Effector memory CD4-positive, alpha-beta T cell (primary cell): Measurements from ENCODE around the gene TSSK6.

Experiments
- DNase-seq, 3 donors: peaks; one replicate each; pipeline ENCODE4 v3.0.0-alpha.2; 2020
- H3K27ac ChIP-seq: 2 replicates; pipeline ENCODE4 v1.7.0; 2013; ENCODE audit warnings: mild to moderate bottlenecking, low read length, moderate library complexity; ENCODE audit not compliant: insufficient read depth, poor library complexity, severe bottlenecking
- H3K27me3 ChIP-seq: replicated peaks from 2 replicates; pipeline ENCODE4 v1.7.0; 2013; ENCODE audit warnings: mild to moderate bottlenecking, low read length; ENCODE audit not compliant: insufficient read depth, control insufficient read depth, poor library complexity, severe bottlenecking
- H3K36me3 ChIP-seq: 2 replicates; pipeline ENCODE4 v1.7.0; 2013; ENCODE audit warnings: mild to moderate bottlenecking, low read length, moderate library complexity; ENCODE audit not compliant: control insufficient read depth, insufficient read depth
- H3K4me1 ChIP-seq: 2 replicates; pipeline ENCODE4 v1.7.0; 2013; ENCODE audit warnings: low read length, mild to moderate bottlenecking; ENCODE audit not compliant: control insufficient read depth, insufficient read depth, poor library complexity, severe bottlenecking
- H3K4me3 ChIP-seq: 2 replicates; pipeline ENCODE4 v1.7.0; 2013; ENCODE audit warnings: low read length, low read depth, mild to moderate bottlenecking; ENCODE audit not compliant: insufficient read depth, poor library complexity, severe bottlenecking
- H3K9me3 ChIP-seq: 2 replicates; pipeline ENCODE4 v1.7.0; 2013; ENCODE audit warnings: mild to moderate bottlenecking, low read length, moderate library complexity; ENCODE audit not compliant: control insufficient read depth

TSSK6 gene

DNA sequence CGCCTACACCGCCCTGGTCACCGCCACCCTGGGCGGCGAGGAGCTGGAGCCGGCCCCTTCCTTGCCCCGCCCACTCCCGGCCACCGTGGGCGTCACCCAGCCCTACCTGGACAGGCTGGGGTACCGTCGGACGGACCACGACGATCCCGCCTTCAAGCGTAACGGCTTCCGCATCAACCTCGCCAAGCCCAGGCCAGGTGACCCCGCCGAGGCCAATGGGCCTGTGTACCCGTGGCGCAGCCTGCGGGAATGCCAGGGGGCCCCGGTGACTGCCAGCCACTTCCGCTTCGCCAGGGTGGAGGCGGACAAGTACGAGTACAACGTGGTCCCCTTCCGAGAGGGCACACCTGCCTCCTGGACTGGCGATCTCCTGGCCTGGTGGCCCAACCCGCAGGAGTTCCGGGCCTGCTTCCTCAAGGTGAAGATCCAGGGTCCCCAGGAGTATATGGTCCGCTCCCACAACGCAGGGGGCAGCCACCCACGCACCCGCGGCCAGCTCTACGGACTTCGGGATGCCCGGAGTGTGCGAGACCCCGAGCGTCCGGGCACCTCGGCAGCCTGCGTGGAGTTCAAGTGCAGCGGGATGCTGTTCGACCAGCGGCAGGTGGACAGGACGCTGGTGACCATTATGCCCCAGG, 29.7 kb upstream of the TSSK6 start:
- no peaks in the 10 kb centered on the region for H3K9me3 ChIP-seq
- DNase-seq: no peak

GRCh38 chr19:19544257-19544953, 29.1 kb upstream of the TSSK6 start:
- Histone ChIP-seq H3K36me3 (no peaks in the 10 kb centered on the region), H3K4me3 (no peak overlapping the region), H3K27ac (no peak overlapping the region), H3K4me1 (peaks cover 14% of the 10 kb centered on the region), H3K27me3 (no peaks in the 10 kb centered on the region), H3K9me3 (no peaks in the 10 kb centered on the region)
- DNase-seq: no peak

More for the DNA sequence above, 29.7 kb upstream of the TSSK6 start:
- H3K4me3 ChIP-seq: no peak overlapping the region
- no peaks in the 10 kb centered on the region for H3K36me3 ChIP-seq
- peaks cover 14% of the 10 kb centered on the region for H3K4me1 ChIP-seq
- no peaks in the 10 kb centered on the region for H3K27me3 ChIP-seq
- no peak overlapping the region for H3K27ac ChIP-seq

DNA sequence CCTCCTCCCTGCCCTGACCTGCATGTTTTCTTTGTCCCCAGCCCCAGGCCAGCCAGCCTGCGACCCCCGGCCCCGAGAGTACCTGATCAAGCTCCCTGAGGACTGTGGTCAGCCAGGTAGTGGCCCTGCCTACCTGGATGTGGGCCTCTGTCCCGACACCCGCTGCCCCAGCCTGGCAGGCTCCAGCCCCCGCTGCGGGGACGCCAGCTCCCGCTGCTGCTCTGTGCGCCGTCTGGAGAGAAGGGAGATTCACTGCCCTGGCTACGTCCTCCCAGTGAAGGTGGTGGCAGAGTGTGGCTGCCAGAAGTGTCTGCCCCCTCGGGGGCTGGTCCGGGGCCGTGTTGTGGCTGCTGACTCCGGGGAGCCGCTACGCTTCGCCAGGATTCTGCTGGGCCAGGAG, 28.3 kb upstream of the TSSK6 start:
- Histone ChIP-seq H3K4me1 (peaks cover 15% of the 10 kb centered on the region), H3K36me3 (no peaks in the 10 kb centered on the region), H3K4me3 (no peak overlapping the region), H3K27ac (no peak overlapping the region), H3K27me3 (no peaks in the 10 kb centered on the region), H3K9me3 (no peaks in the 10 kb centered on the region)
- no peak for DNase-seq

DNA sequence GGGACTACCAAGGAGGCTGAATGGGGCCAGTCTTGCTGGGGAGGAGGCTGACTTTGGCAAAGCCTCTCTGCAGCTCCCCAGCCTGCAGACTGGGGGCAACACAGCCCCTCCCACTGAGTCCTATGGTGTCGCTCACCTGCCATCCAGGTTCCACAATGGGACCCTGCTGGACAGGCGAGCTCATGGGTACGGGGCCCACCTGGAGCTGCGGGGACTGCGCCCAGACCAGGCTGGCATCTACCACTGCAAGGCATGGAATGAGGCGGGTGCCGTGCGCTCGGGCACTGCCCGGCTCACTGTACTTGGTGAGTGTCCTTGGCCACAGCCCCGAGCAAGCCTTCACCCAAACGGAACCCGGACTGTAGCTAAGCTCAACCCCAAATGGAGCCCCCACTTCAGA, 27.8 kb upstream of the TSSK6 start:
- DNase-seq: no peak
- H3K36me3 ChIP-seq: no peaks in the 10 kb centered on the region
- H3K4me3 ChIP-seq: no peak overlapping the region

GRCh38 chr19:19542507-19542906, 27.2 kb upstream of the TSSK6 start:
- Histone ChIP-seq H3K36me3 (no peaks in the 10 kb centered on the region), H3K4me3 (no peak overlapping the region), H3K4me1 (peaks cover 25% of the 10 kb centered on the region), H3K9me3 (no peaks in the 10 kb centered on the region), H3K27me3 (no peaks in the 10 kb centered on the region), H3K27ac (no peak overlapping the region)
- DNase-seq: no peak

More for the DNA sequence above, 27.8 kb upstream of the TSSK6 start:
- H3K27ac ChIP-seq: no peak overlapping the region
- no peaks in the 10 kb centered on the region for H3K27me3 ChIP-seq
- H3K4me1 ChIP-seq: peaks cover 20% of the 10 kb centered on the region
- no peaks in the 10 kb centered on the region for H3K9me3 ChIP-seq

- no peaks in the 10 kb centered on the region for H3K9me3 ChIP-seq
- H3K4me1 ChIP-seq: peaks cover 25% of the 10 kb centered on the region
- no peaks in the 10 kb centered on the region for H3K36me3 ChIP-seq
- H3K4me3 ChIP-seq: peak overlapping the region; percentile 60
- no peaks in the 10 kb centered on the region for H3K27me3 ChIP-seq
- H3K27ac ChIP-seq: no peak overlapping the region
- no peak for DNase-seq
These were observed 26.3 kb upstream of the TSSK6 start for GRCh38 chr19:19541616-19542015.

- peak overlapping the region; percentile 60 for H3K4me3 ChIP-seq
- H3K27ac ChIP-seq: no peak overlapping the region
- H3K9me3 ChIP-seq: no peaks in the 10 kb centered on the region
- no peaks in the 10 kb centered on the region for H3K27me3 ChIP-seq
- DNase-seq: peak; percentile 63 to 77 (median 68)
- no peaks in the 10 kb centered on the region for H3K36me3 ChIP-seq
- peaks cover 25% of the 10 kb centered on the region for H3K4me1 ChIP-seq
These were observed 25.6 kb upstream of the TSSK6 start for GRCh38 chr19:19540715-19541515.

DNA sequence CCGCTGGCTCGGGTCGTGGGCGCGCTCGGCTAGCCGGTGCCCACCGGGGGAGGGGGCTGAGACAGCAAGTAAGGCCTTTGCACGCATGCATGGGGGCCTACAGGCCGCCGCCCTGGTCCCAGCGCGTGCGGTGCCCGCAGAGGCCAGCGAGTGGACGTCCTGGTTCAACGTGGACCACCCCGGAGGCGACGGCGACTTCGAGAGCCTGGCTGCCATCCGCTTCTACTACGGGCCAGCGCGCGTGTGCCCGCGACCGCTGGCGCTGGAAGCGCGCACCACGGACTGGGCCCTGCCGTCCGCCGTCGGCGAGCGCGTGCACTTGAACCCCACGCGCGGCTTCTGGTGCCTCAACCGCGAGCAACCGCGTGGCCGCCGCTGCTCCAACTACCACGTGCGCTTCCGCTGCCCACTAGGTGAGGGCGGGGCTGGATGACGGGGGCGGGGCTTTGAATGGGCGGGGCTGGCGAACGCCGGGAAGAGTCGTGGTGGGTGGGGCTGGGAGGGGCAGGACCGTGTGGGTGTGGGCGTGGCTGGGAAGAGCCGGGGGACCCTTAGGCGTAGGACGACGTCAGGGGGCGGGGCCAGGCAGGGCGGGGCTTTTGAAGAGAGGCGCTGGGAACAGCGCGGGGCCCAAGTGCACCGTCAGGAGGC, 24.8 kb upstream of the TSSK6 start:
- Histone ChIP-seq H3K36me3 (no peaks in the 10 kb centered on the region), H3K9me3 (no peaks in the 10 kb centered on the region), H3K27me3 (no peaks in the 10 kb centered on the region), H3K4me3 (peak overlapping the region; percentile 60), H3K4me1 (peaks cover 25% of the 10 kb centered on the region), H3K27ac (no peak overlapping the region)
- DNase-seq: peak; percentile 47 to 67 (median 61)

GRCh38 chr19:19539698-19540063, 24.3 kb upstream of the TSSK6 start:
- H3K27me3 ChIP-seq: no peaks in the 10 kb centered on the region
- H3K4me1 ChIP-seq: peaks cover 25% of the 10 kb centered on the region
- no peaks in the 10 kb centered on the region for H3K36me3 ChIP-seq
- H3K27ac ChIP-seq: no peak overlapping the region
- no peak overlapping the region for H3K4me3 ChIP-seq
- DNase-seq: no peak
- H3K9me3 ChIP-seq: no peaks in the 10 kb centered on the region
